ENCODE results near the gene COL16A1.

COL16A1 gene

GRCh38 chr1:31695327-31695726, 8.5 kb downstream of the COL16A1 start:
- Histone ChIP-seq H3K36me3 (ENCODE audit: control insufficient read depth, insufficient read depth, low read length) (no peaks in the 10 kb centered on the region), H3K9me3 (ENCODE audit: control insufficient read depth, low read length) (no peaks in the 10 kb centered on the region), H3K27me3 (ENCODE audit: control insufficient read depth, insufficient read depth, low read length, poor library complexity, severe bottlenecking) (no peaks in the 10 kb centered on the region), H3K4me3 (ENCODE audit: insufficient read depth, low read depth, low read length) (no peak overlapping the region), H3K27ac (ENCODE audit: insufficient read depth, low read depth, low read length, poor library complexity, severe bottlenecking) (no peak overlapping the region), H3K4me1 (ENCODE audit: control insufficient read depth, insufficient read depth, low read length) (peaks cover 7% of the 10 kb centered on the region)
- 91 to 92% methylated on average over 5 of the region's 5 CpGs for WGBS, 2 experiments

DNA sequence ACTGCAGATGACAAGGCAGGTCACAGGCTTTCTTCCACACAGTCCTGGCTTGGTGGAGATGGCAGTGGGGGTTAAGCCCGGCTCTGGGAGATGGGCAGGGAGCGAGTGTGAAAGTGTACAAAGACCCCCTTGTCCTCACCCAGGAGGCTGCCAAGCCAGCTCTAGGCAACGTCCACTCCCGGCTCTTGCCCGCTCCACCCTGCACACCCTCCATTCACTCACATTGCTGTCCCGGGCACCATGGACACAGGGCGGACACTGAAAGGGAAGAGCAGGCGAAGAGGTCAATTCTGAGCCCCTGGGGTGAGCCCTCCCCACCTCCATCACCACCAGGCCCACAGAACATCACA, 8.9 kb downstream of the COL16A1 start:
- Histone ChIP-seq H3K4me3 (ENCODE audit: insufficient read depth, low read depth, low read length) (no peak overlapping the region), H3K36me3 (ENCODE audit: control insufficient read depth, insufficient read depth, low read length) (no peaks in the 10 kb centered on the region), H3K9me3 (ENCODE audit: control insufficient read depth, low read length) (no peaks in the 10 kb centered on the region), H3K4me1 (ENCODE audit: control insufficient read depth, insufficient read depth, low read length) (peaks cover 11% of the 10 kb centered on the region), H3K27me3 (ENCODE audit: control insufficient read depth, insufficient read depth, low read length, poor library complexity, severe bottlenecking) (no peaks in the 10 kb centered on the region), H3K27ac (ENCODE audit: insufficient read depth, low read depth, low read length, poor library complexity, severe bottlenecking) (no peak overlapping the region)
- 92 to 93% methylated on average over 7 to 8 of the region's 8 CpGs for WGBS, 2 experiments

DNA sequence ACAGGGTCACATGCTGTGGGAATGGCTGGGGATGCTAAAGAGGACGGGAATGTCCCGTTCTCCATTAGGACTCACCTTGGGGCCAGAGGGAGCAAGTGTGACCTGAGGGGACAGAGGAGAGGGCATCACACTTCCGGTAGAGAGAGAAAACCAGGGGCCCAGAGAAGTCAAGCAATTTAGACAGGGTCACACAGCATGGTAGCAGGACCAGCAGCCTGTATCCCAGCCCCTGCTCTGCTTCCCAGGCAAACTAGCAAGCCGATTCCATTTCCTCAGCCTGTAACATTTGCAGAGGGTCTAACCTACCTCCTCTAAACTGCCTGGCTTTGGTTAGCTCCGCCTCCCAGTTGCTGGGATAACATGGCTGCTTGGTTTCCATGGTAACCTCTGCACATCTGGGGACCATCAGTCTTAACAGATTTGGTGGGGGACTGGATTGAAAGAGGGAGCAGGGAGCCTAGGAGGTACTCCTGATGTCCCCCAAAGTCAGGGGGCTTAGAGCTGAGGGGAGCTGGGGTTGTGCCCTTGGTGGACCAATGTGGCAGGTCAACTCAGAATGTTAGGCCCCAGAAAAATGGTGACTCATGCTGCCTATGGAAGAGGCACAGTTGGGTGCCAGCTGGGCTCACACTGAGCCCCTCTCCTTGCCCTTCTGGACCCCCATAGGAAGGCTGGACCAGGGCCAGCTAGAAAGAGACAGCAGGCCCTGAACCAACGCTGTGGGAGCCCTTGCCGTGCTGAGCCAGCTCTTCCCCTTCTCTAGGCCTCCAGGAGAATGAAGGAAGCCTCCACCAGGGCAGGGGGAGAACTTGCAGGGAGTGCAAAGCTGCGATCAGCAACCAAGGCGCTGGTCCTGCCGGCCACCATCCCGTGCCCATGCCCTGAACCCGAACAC, 9.5 kb downstream of the COL16A1 start:
- Histone ChIP-seq H3K36me3 (ENCODE audit: control insufficient read depth, insufficient read depth, low read length) (no peaks in the 10 kb centered on the region), H3K27me3 (ENCODE audit: control insufficient read depth, insufficient read depth, low read length, poor library complexity, severe bottlenecking) (no peaks in the 10 kb centered on the region), H3K27ac (ENCODE audit: insufficient read depth, low read depth, low read length, poor library complexity, severe bottlenecking) (no peak overlapping the region), H3K9me3 (ENCODE audit: control insufficient read depth, low read length) (no peaks in the 10 kb centered on the region), H3K4me1 (ENCODE audit: control insufficient read depth, insufficient read depth, low read length) (peaks cover 17% of the 10 kb centered on the region), H3K4me3 (ENCODE audit: insufficient read depth, low read depth, low read length) (no peak overlapping the region)
- WGBS, 2 experiments, result 88 to 91% methylated on average over 12 of the region's 12 CpGs

DNA sequence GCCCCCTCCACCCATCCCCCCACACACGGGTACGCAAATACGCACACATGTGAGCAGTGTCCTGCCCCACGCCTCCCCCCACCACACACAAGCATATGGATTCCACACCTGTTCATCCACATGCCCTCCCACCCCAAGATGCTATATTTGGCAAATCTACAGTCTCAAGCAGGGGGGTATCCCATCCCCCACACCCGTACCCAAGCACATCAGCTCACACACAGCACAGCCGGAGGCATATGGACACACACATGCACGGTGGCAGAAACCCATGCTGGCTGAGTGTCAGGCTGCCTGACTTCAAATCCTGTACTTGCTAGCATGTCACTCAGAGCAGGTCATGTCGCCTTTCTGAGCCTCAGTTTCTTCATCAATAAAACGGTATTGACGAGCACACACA, 10.6 kb downstream of the COL16A1 start:
- H3K4me1 ChIP-seq (ENCODE audit: control insufficient read depth, insufficient read depth, low read length), result peaks cover 22% of the 10 kb centered on the region
- H3K36me3 ChIP-seq (ENCODE audit: control insufficient read depth, insufficient read depth, low read length), result no peaks in the 10 kb centered on the region
- H3K4me3 ChIP-seq (ENCODE audit: insufficient read depth, low read depth, low read length), result no peak overlapping the region
- H3K9me3 ChIP-seq (ENCODE audit: control insufficient read depth, low read length), result no peaks in the 10 kb centered on the region
- no peaks in the 10 kb centered on the region for H3K27me3 ChIP-seq (ENCODE audit: control insufficient read depth, insufficient read depth, low read length, poor library complexity, severe bottlenecking)
- 91 to 92% methylated on average over 10 of the region's 10 CpGs for WGBS, 2 experiments
- H3K27ac ChIP-seq (ENCODE audit: insufficient read depth, low read depth, low read length, poor library complexity, severe bottlenecking), result no peak overlapping the region

DNA sequence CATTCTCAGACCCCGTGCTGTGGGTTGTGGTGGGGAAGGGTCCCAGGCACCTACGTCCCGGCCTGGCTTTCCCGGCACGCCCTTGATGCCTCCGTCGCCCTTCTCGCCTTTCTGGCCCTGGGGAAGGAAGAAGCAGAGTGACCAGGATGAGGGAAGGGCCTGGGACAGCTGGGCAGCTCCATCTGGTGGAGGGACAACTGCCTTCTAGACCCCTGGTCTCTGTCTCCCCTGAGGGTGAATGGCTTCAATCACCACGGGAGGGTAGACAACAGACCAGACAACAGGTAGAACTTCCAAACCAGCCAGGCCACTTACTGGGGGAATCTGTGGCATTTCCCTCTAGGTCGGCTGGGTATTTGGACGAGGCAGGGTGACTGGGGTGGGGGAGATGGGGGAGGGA, 11.9 kb downstream of the COL16A1 start:
- Histone ChIP-seq H3K27me3 (ENCODE audit: control insufficient read depth, insufficient read depth, low read length, poor library complexity, severe bottlenecking) (no peaks in the 10 kb centered on the region), H3K27ac (ENCODE audit: insufficient read depth, low read depth, low read length, poor library complexity, severe bottlenecking) (no peak overlapping the region), H3K4me1 (ENCODE audit: control insufficient read depth, insufficient read depth, low read length) (peaks cover 22% of the 10 kb centered on the region), H3K9me3 (ENCODE audit: control insufficient read depth, low read length) (no peaks in the 10 kb centered on the region), H3K4me3 (ENCODE audit: insufficient read depth, low read depth, low read length) (no peak overlapping the region), H3K36me3 (ENCODE audit: control insufficient read depth, insufficient read depth, low read length) (no peaks in the 10 kb centered on the region)
- 86 to 88% methylated on average over 9 to 11 of the region's 11 CpGs for WGBS, 2 experiments

DNA sequence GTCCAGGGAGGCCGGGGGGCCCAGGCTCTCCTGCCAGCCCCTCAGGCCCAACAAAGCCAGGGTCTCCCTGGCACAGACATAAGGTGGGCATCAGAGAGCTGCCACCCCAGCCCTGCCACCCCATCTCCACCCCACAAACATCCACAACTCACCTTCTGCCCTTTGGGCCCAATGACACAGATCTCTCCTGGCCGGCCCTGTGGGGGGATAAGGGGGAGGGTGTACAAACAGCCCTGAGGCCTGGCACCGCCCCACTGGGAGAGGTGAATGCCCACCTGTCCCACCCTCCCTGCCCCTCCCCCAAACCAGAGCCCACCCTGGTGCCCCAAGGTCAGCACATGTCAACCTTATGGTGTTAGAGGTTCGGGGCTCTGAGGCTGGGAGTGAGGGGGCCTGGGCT, 12.4 kb downstream of the COL16A1 start:
- Histone ChIP-seq H3K36me3 (ENCODE audit: control insufficient read depth, insufficient read depth, low read length) (no peaks in the 10 kb centered on the region), H3K27ac (ENCODE audit: insufficient read depth, low read depth, low read length, poor library complexity, severe bottlenecking) (no peak overlapping the region), H3K4me3 (ENCODE audit: insufficient read depth, low read depth, low read length) (no peak overlapping the region), H3K27me3 (ENCODE audit: control insufficient read depth, insufficient read depth, low read length, poor library complexity, severe bottlenecking) (no peaks in the 10 kb centered on the region), H3K9me3 (ENCODE audit: control insufficient read depth, low read length) (no peaks in the 10 kb centered on the region), H3K4me1 (ENCODE audit: control insufficient read depth, insufficient read depth, low read length) (peaks cover 22% of the 10 kb centered on the region)
- 92 to 95% methylated on average over 3 to 4 of the region's 4 CpGs for WGBS, 2 experiments

DNA sequence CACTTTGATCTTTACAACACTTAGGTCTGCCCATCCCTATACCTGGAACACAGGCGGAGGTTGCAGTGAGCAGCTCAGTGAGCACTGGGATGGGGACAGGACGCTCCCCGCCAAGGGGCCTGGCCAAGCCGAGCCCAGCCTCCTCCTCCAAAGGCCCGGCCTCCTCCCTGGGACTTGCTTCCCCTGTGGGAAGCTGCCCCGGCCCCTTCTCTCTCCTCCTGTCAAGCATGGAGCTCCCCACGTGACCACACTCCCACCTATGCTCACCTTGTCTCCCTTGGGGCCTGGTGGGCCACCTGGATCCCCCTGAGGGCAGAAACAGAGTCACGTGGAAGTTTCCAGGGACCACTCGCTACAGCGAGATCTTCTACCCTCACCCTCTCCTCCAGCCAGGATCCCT, 12.9 kb downstream of the COL16A1 start:
- no peak overlapping the region for H3K27ac ChIP-seq (ENCODE audit: insufficient read depth, low read depth, low read length, poor library complexity, severe bottlenecking)
- 83 to 86% methylated on average over 10 of the region's 10 CpGs for WGBS, 2 experiments
- H3K4me1 ChIP-seq (ENCODE audit: control insufficient read depth, insufficient read depth, low read length), result peaks cover 22% of the 10 kb centered on the region
- no peaks in the 10 kb centered on the region for H3K36me3 ChIP-seq (ENCODE audit: control insufficient read depth, insufficient read depth, low read length)
- no peaks in the 10 kb centered on the region for H3K9me3 ChIP-seq (ENCODE audit: control insufficient read depth, low read length)
- H3K27me3 ChIP-seq (ENCODE audit: control insufficient read depth, insufficient read depth, low read length, poor library complexity, severe bottlenecking), result no peaks in the 10 kb centered on the region
- no peak overlapping the region for H3K4me3 ChIP-seq (ENCODE audit: insufficient read depth, low read depth, low read length)

GRCh38 chr1:31689854-31690253, 14.0 kb downstream of the COL16A1 start:
- 95 to 96% methylated on average over 6 of the region's 6 CpGs for WGBS, 2 experiments
- no peaks in the 10 kb centered on the region for H3K9me3 ChIP-seq (ENCODE audit: control insufficient read depth, low read length)
- no peaks in the 10 kb centered on the region for H3K36me3 ChIP-seq (ENCODE audit: control insufficient read depth, insufficient read depth, low read length)
- no peak overlapping the region for H3K27ac ChIP-seq (ENCODE audit: insufficient read depth, low read depth, low read length, poor library complexity, severe bottlenecking)
- no peaks in the 10 kb centered on the region for H3K27me3 ChIP-seq (ENCODE audit: control insufficient read depth, insufficient read depth, low read length, poor library complexity, severe bottlenecking)
- H3K4me1 ChIP-seq (ENCODE audit: control insufficient read depth, insufficient read depth, low read length), result peaks cover 20% of the 10 kb centered on the region
- no peak overlapping the region for H3K4me3 ChIP-seq (ENCODE audit: insufficient read depth, low read depth, low read length)

- Histone ChIP-seq H3K4me1 (ENCODE audit: control insufficient read depth, insufficient read depth, low read length) (peaks cover 15% of the 10 kb centered on the region), H3K27ac (ENCODE audit: insufficient read depth, low read depth, low read length, poor library complexity, severe bottlenecking) (no peak overlapping the region), H3K27me3 (ENCODE audit: control insufficient read depth, insufficient read depth, low read length, poor library complexity, severe bottlenecking) (no peaks in the 10 kb centered on the region), H3K36me3 (ENCODE audit: control insufficient read depth, insufficient read depth, low read length) (no peaks in the 10 kb centered on the region), H3K4me3 (ENCODE audit: insufficient read depth, low read depth, low read length) (no peak overlapping the region), H3K9me3 (ENCODE audit: control insufficient read depth, low read length) (no peaks in the 10 kb centered on the region)
- 69 to 73% methylated on average over 2 of the region's 2 CpGs for WGBS, 2 experiments
Observed at GRCh38 chr1:31689379-31689778, 14.4 kb downstream of the COL16A1 start.

GRCh38 chr1:31688233-31688918, 15.4 kb downstream of the COL16A1 start:
- no peak overlapping the region for H3K4me3 ChIP-seq (ENCODE audit: insufficient read depth, low read depth, low read length)
- no peaks in the 10 kb centered on the region for H3K36me3 ChIP-seq (ENCODE audit: control insufficient read depth, insufficient read depth, low read length)
- no peaks in the 10 kb centered on the region for H3K27me3 ChIP-seq (ENCODE audit: control insufficient read depth, insufficient read depth, low read length, poor library complexity, severe bottlenecking)
- 93 to 94% methylated on average over 8 of the region's 8 CpGs for WGBS, 2 experiments
- H3K27ac ChIP-seq (ENCODE audit: insufficient read depth, low read depth, low read length, poor library complexity, severe bottlenecking), result no peak overlapping the region
- no peaks in the 10 kb centered on the region for H3K9me3 ChIP-seq (ENCODE audit: control insufficient read depth, low read length)
- peaks cover 15% of the 10 kb centered on the region for H3K4me1 ChIP-seq (ENCODE audit: control insufficient read depth, insufficient read depth, low read length)

Data from ectodermal cell (in vitro differentiated cells).